ENCODE measurements around the gene OBP2A.
A peak's percentile ranks its signal among the peaks of the same experiment; 100 is the strongest.
"Not testable (repeated sequence)": the region's sequence is repeated elsewhere in the genome, so short reads cannot be mapped to it uniquely, and the experiment has no call there.

The OBP2A gene

GRCh38 chr9:135512904-135513303 is 33.0 kb upstream of the OBP2A start:
- DNase-seq, result peak; percentile 18

DNA sequence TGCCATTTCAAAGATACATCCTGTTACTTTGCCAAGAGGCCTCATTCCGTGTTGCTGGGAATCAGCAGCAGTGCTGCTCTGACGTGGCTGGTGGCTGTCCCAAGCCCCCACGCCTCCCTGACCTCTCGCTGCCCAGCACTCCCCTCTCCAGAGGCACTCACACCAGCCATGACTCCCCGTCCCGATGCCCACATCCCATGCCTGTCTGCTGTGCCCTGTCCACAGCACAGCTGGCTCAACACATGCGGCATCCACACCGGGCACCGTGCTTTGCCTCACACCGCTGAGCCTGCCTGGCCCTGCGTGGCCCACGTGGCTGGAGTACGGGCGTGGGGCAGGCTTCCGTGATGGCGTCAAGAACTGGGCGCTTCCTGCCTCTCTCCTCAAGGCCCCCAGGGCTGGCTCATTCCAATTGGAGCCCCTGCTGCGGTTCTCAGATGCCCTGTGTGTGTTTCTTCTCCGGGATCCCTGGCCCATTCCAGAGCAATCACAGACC is 32.5 kb upstream of the OBP2A start:
- DNase-seq, result peak; percentile 15

GRCh38 chr9:135513906-135514305 is 32.0 kb upstream of the OBP2A start:
- not testable (repeated sequence) for DNase-seq

DNA sequence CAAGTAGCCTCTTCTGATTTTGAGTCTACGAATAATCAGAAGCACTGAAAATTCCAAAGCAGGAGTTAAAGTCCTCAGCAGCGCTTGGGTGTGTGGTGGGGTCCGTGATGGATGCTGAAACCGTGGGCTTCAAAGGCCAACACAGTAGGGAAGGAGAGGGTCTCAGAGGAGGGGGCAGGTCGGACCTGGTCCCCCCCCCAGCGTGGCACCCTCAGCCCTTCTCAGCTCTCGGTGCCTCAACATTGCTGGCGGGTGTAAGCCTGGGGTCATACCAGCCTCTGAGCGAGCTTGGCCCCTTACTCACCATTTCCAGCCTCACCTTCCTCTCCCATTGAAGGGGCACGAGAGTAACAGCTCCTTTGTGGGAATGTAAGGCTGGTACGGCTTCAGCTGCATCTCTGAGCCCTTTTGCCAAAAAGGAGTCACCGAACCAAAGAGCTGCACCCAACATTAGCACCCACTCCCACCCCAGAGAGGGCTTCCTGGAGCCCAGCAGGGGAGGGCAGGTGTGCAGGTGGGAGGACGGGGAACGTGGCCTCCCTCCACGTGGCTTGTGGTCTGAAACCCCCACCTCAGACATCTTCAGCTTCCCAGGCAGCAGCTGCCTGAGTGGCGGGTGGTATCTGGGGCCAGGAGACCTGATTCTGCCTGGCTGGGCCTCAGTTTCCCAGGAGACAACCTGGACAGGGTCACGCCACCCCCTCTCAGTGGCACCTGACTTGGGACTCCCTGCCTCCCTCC is 31.4 kb upstream of the OBP2A start:
- DNase-seq, result peak; percentile 16

GRCh38 chr9:135515083-135515951 is 30.6 kb upstream of the OBP2A start:
- peak; percentile 13 for DNase-seq

- peak; percentile 16 for DNase-seq
Observed at GRCh38 chr9:135516132-135516860, 29.6 kb upstream of the OBP2A start.

- DNase-seq, result peak; percentile 11
Observed at GRCh38 chr9:135517407-135517822, 28.5 kb upstream of the OBP2A start.

DNA sequence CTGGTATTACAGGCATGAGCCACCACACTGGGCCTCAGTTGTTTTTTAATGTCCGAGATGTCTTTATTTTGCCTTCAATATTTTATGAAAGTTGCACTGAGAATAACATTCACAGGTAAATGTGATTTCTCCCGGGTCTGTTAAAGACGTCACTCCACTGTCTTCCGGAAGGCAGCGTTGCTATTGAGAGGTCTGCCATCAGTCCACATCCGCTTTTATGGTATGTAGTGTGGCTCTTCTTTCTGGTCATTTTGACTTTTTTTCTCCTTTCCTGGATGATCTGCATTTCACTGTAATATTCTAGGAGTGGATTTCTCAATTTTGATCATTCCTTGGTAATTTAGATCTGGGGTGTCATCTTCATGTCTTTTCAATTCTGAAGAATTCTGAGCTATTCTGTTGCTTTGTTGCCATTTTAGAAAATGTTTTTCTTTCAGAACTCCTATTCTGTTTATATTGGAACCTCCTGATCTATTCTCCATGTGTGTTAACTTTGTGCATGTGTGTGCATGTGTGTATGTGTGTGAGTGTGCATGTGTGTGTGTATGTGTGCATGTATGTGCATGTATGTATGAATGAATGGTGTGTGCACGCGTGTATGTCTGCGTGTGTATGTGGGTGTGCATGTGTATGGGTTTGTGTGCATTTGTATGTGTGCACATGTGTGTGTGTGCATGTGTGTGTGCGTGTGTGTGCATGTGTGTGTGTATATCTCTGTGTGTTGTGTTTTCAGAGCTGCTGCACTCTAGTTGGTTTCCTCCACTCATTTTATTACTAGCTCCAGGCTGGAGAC is 26.6 kb upstream of the OBP2A start:
- no peak for DNase-seq

DNA sequence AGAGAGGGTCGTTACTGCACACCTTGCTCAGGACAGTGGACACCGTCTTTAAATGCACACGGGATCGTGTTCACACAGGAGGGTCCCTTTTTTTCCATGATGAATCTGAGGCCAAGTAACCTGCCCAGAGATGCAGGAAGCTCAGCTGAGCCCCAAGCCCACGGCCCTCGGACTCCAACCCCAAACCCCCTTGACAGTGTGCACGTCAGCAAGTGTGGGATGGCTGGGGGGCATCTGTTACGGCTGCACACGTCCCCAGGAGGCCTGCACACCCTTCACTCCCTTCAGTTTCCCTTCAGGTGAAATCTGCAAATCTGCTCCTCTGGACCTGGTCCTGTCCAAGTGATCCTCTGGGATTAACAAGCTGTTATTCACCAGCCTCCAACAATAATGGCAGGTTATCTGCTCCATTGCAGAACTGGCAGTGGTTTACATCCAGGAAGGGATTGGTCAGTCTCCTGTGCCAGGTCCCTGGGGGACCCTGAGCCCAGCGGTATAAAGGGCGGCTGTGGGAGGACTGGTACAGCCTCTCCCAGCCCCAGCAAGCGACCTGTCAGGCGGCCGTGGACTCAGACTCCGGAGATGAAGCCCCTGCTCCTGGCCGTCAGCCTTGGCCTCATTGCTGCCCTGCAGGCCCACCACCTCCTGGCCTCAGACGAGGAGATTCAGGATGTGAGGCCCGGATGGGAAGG is 24.9 kb upstream of the OBP2A start, which contains the start of gene LCN1:
TSS of gene LCN1 (plus strand) at position 525 of the 692 bp plus-strand sequence. CDS start at position 583, 58 bp downstream.
- peak; percentile 3 for DNase-seq

DNA sequence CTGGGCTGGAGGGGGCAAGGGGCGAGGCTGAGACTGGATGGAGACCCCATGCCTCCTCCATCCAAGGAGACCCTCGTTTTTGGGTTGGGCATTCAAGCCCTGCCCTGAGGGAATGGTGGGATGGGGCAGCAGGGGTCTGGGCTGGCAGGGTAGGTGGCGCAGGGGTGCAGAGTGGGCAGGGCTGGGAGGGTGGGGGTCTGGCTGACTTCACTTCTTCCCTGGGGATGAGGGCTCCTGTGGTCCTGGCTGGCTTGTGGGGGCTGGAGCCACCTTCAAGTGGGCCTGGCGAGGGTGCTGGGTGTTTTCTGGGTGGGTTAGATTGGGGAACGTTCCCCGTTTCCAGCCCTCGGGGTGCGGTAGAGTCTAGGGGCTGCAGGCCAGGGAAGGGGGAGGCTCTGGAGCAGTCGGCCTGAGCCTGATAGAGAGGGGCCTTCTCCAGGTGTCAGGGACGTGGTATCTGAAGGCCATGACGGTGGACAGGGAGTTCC is 24.3 kb upstream of the OBP2A start:
- DNase-seq, result peak; percentile 4

- peak; percentile 19 for DNase-seq
Observed at GRCh38 chr9:135522137-135522877, 23.6 kb upstream of the OBP2A start.

DNA sequence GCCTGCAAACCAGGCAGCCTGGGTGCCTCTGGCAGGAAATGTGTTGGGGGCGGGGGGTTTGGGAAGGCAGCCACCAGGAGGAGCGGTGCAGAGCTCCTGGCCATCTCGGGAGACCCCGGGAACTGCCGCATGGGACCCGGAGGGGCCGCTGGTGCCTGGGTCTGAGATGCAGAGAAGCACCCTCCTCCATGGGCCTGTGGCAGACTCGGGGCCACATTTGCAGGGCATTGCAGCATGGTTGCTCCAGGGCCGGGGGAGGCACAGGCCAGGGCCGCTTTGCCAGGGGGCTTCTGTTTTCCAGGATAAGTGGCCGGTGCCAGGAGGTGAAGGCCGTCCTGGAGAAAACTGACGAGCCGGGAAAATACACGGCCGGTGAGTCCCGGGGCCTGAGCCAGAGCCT is 23.0 kb upstream of the OBP2A start:
- DNase-seq, result no peak

GRCh38 chr9:135523521-135524129 is 22.3 kb upstream of the OBP2A start:
- DNase-seq, result no peak

GRCh38 chr9:135524130-135524861 is 21.6 kb upstream of the OBP2A start:
- no peak for DNase-seq

GRCh38 chr9:135525241-135526088 is 20.5 kb upstream of the OBP2A start:
- peak; percentile 16 for DNase-seq

DNA sequence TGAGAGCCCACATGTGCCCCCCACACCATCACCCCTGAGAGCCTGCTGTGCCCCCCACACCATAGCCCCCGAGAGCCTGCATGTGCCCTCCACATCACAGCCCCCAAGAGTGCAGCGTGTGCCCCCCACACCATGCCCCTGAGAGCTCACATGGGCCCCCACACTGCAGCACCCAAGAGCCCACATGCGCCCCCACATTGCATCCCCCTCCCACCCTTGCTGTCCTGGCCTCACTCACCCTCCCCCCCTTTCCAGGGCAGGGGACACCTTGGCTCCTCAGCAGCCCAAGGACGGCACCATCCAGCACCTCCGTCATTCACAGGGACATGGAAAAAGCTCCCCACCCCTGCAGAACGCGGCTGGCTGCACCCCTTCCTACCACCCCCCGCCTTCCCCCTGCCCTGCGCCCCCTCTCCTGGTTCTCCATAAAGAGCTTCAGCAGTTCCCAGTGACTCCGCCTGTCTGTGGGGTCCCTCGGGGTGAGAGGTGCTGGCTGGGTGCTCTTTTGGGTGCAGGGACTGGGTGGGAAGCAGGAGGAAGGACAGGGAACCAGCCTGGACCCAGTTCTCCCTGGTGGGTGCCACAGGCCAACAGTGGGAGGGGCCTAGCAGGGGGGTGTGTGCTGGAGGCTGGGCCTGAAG is 19.7 kb upstream of the OBP2A start:
- DNase-seq, result peak; percentile 13

DNA sequence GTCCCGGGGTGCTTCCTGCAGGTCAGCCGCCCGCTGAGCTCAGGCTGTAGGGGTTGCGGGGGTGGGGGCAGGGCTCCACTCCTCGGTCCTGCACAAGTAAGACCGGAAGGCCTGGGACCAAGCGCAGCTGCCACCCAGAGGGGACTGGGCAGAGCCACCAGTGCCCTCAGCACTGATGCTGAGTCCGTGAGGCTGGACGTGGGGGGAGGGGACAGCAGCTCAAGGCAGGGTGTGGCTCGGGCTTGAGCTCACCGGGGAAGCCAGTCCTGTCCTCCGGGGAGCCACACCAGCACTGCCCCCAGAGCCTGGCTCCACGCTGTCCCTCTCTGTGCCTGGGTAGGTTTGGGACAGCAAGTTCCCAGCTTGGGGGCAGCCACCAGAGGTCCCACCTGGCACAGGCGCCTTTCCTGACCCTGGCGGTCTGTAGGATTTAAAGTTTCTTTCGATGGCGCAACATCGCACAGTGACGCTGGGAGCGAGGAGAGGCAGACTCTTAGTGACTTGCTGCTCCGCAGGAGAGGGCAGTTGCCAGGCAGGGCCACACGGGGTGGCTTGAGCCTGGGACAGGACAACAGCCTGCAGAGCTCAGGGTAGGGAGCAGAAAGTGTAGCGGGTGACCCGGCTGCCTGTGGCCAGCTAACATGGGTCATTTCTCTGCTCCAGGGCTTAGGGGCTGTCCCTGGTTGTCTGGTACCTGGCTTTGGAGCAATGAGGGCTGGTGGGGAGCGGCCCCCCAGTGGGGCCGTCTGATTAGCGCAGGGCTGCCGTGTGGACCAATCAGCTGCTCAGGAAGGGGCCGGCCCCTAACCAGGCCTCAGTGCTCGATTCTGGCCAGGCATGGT is 19.0 kb upstream of the OBP2A start:
- DNase-seq, result peak; percentile 28
